HepG2 (cell line): ENCODE measurements around the gene EBF3. TPM values are rescaled to one million over a fixed set of nuclear protein-coding genes. Genes with fewer than 3 reads are reported as not detected.

ENCODE experiments used
- ATAC-seq: fragments of 200-7000 bp; cut with Tn5 transposase; 3 replicates; pipeline ENCODE4 v1.9.1; 2020; ENCODE audit warnings: mild to moderate bottlenecking, moderate library complexity
- BruUV-seq: library from RNA; stranded (reverse); fragments of 400-500 nt; replicated peaks from 2 replicates; lab custom pipeline; 2021; lab: Mats Ljungman, UMichigan
- CTCF ChIA-PET: fragments of 300-600 bp; formaldehyde crosslinking; extraction: SDS; loops from one replicate; lab custom pipeline; 2021; ENCODE audit warnings: low total read pairs, inconsistent platforms, low intra/inter-chr PET ratio; lab: Yijun Ruan, JAX
- POLR2A ChIA-PET: fragments of 350-600 bp; sonication (Branson Sonifier 250); formaldehyde crosslinking; loops from one replicate; lab custom pipeline; 2020; ENCODE audit warnings: antibody characterized with exemption, inconsistent platforms; lab: Yijun Ruan, JAX
- DNase-seq: peaks from one replicate; pipeline ENCODE4 v3.0.0-alpha.2; 2015; ENCODE audit warnings: low spot score
- FAIRE-seq: peaks from 3 replicates; lab custom pipeline; 2011; peaks lifted over from hg19 to GRCh38; lab: Jason Lieb, UNC
- H2AFZ ChIP-seq: one replicate; pipeline ENCODE4 v1.6.1; 2011; ENCODE audit warnings: low read length, inconsistent platforms
- H3K27ac ChIP-seq: fragments of 300-600 bp; 3 replicates; pipeline ENCODE4 v1.8.0; 2011; ENCODE audit warnings: mixed run types, mild to moderate bottlenecking, mixed read lengths, low read length, inconsistent platforms; ENCODE audit not compliant: insufficient read depth; ENCODE audit errors: extremely low read length
- H3K27me3 ChIP-seq, 2 experiments: fragments of 200-600 bp in 1 of 2; 2 replicates in 1 of 2; 3 replicates in 1 of 2; pipeline versions ENCODE4 v1.6.0 to v1.8.0; 2011; ENCODE audit warnings: low read length in 2 of 2, mild to moderate bottlenecking in 2 of 2, moderate library complexity in 2 of 2, inconsistent platforms in 1 of 2; ENCODE audit not compliant: insufficient read depth in 2 of 2, control insufficient read depth in 1 of 2
- H3K36me3 ChIP-seq, 2 experiments: fragments of 200-600 bp in 1 of 2; replicated peaks in 1 of 2; 2 replicates in 1 of 2; 3 replicates in 1 of 2; pipeline versions ENCODE4 v1.5.1 to v1.8.0; 2011; ENCODE audit warnings: low read length in 2 of 2, inconsistent platforms in 1 of 2; ENCODE audit not compliant: insufficient read depth in 2 of 2, control insufficient read depth in 1 of 2
- H3K4me1 ChIP-seq: 2 replicates; pipeline ENCODE4 v1.5.1; 2012; ENCODE audit warnings: low read length, inconsistent platforms; ENCODE audit not compliant: insufficient read depth
- H3K4me2 ChIP-seq: 2 replicates; pipeline ENCODE4 v1.6.0; 2011; ENCODE audit warnings: low read depth, low read length, inconsistent platforms
- H3K4me3 ChIP-seq, 3 experiments: fragments of 200-600 bp in 1 of 3; sonication (generic), shearing (Covaris generic) in 1 of 3; replicated peaks in 1 of 3; 2 replicates each; pipeline ENCODE4 v1.5.1; 2011 to 2016; ENCODE audit warnings: low read length in 3 of 3, inconsistent platforms in 2 of 3, low read depth in 2 of 3, mild to moderate bottlenecking in 2 of 3, control low read depth in 1 of 3, mixed read lengths in 1 of 3; ENCODE audit not compliant: insufficient read depth in 1 of 3
- H3K79me2 ChIP-seq: one replicate; pipeline ENCODE4 v1.6.1; 2011; ENCODE audit warnings: low read length, inconsistent platforms; ENCODE audit not compliant: insufficient read depth
- H3K9ac ChIP-seq: 2 replicates; pipeline ENCODE4 v1.6.0; 2011; ENCODE audit warnings: mild to moderate bottlenecking, low read depth, low read length, inconsistent platforms; ENCODE audit not compliant: insufficient read depth
- H3K9me3 ChIP-seq: 2 replicates; pipeline ENCODE4 v1.5.1; 2012; ENCODE audit warnings: mild to moderate bottlenecking, low read length
- H4K20me1 ChIP-seq: 2 replicates; pipeline ENCODE4 v1.6.0; 2011; ENCODE audit warnings: inconsistent platforms, mild to moderate bottlenecking, low read length, moderate library complexity; ENCODE audit not compliant: insufficient read depth
- ARID4A ChIP-seq: sonication (generic); formaldehyde crosslinking; IDR thresholded peaks from 2 replicates; pipeline ENCODE4 v1.5.0; 2020; ENCODE audit warnings: mild to moderate bottlenecking, missing genetic modification reagents, borderline replicate concordance
- CCDC6 ChIP-seq: sonication (generic); formaldehyde crosslinking; IDR thresholded peaks from 2 replicates; pipeline ENCODE4 v1.8.1; 2022; ENCODE audit warnings: mild to moderate bottlenecking, missing genetic modification reagents, moderate library complexity
- NCOR1 ChIP-seq: fragments of 200-600 bp; sonication (generic); IDR thresholded peaks from 2 replicates; pipeline ENCODE4 v1.7.0; 2017; ENCODE audit warnings: antibody characterized with exemption, low read length, borderline replicate concordance
- NFE2 ChIP-seq: sonication (generic); formaldehyde crosslinking; IDR thresholded peaks from 2 replicates; pipeline ENCODE4 v1.4.0; 2020; ENCODE audit warnings: missing genetic modification reagents
- NFE2L2 ChIP-seq: fragments of 150-350 bp; IDR thresholded peaks from 2 replicates; pipeline ENCODE4 v1.6.1; 2014; ENCODE audit warnings: low read length
- ONECUT2 ChIP-seq: sonication (generic); formaldehyde crosslinking; IDR thresholded peaks from 2 replicates; pipeline ENCODE4 v1.4.0; 2020; ENCODE audit warnings: missing genetic modification reagents
- RFX3 ChIP-seq: IDR thresholded peaks from 2 replicates; pipeline ENCODE4 v1.6.1; 2016; ENCODE audit warnings: missing biosample characterization, missing genetic modification reagents
- SP5 ChIP-seq: IDR thresholded peaks from 2 replicates; pipeline ENCODE4 v1.6.1; 2016; ENCODE audit warnings: low read depth, borderline replicate concordance
- SYNCRIP ChIP-seq: fragments of 200-400 bp; formaldehyde crosslinking; IDR thresholded peaks from 2 replicates; pipeline ENCODE4 v1.6.1; 2018; ENCODE audit warnings: mild to moderate bottlenecking, low read depth, low read length; ENCODE audit not compliant: insufficient read depth
- THAP9 ChIP-seq: sonication (generic); formaldehyde crosslinking; IDR thresholded peaks from 2 replicates; pipeline ENCODE4; 2020; ENCODE audit warnings: missing genetic modification reagents, mild to moderate bottlenecking, borderline replicate concordance
- ZBTB33 ChIP-seq: sonication (generic); formaldehyde crosslinking; IDR thresholded peaks from 2 replicates; pipeline ENCODE4 v1.4.0; 2020; ENCODE audit warnings: missing genetic modification reagents
- ZNF251 ChIP-seq: sonication (generic); formaldehyde crosslinking; IDR thresholded peaks from 2 replicates; pipeline ENCODE4 v1.9.0; 2021; ENCODE audit warnings: mild to moderate bottlenecking, missing genetic modification reagents
- ZNF337 ChIP-seq: sonication (generic); formaldehyde crosslinking; IDR thresholded peaks from 2 replicates; pipeline ENCODE4 v1.5.1; 2020; ENCODE audit warnings: missing genetic modification reagents, low read depth, mild to moderate bottlenecking, borderline replicate concordance
- ZNF652 ChIP-seq: IDR thresholded peaks from 2 replicates; pipeline ENCODE4 v1.6.1; 2016; ENCODE audit warnings: low read depth, borderline replicate concordance
- WGBS: methylation state at CpG from one replicate; pipeline ENCODE4 v1.1.6; 2017; ENCODE audit warnings: low lambda C conversion rate; 5-methylcytosine and 5-hydroxymethylcytosine counted together
- in situ Hi-C: cut with HindIII; loops from 2 replicates; pipeline ENCODE4 v1.10.0; 2017; ENCODE audit warnings: low pct_unique_long_range_greater_than_20kb; ENCODE audit not compliant: extremely low pct_ligation_motif_present
- intact Hi-C: fragments of 100-400 bp; cut with micrococcal nuclease; formaldehyde crosslinking; loops from one replicate; pipeline ENCODE4 v1.10.0; 2022; ENCODE audit not compliant: unreplicated experiment
- polyA plus RNA-seq, 8 experiments: library from polyadenylated mRNA; depleted of rRNA in 3 of 8; stranded (reverse) in 7 of 8; unstranded in 1 of 8; fragments of >200 nt; fragmentation: Illumina TruSeq in 4 of 8; extraction: Trizol in 4 of 8; gene quantifications; 2 replicates each; pipeline versions ENCODE4 v1.2.1 to v1.2.3, GENCODE V29; 2011 to 2016; ENCODE audit warnings: low read depth in 4 of 8, missing spikeins in 1 of 8, mixed read lengths in 1 of 8; ENCODE audit not compliant: insufficient read depth in 1 of 8
- total RNA-seq, 5 experiments: library from RNA; depleted of rRNA; stranded (reverse); fragments of >200 nt; fragmentation: Illumina TruSeq; extraction: Trizol; gene quantifications; 2 replicates each; pipeline ENCODE4 v1.2.3, GENCODE V29; 2016; ENCODE audit warnings: low read depth in 1 of 5

Gene EBF3
- total and polyA plus RNA-seq, 2 of the 13 experiments (the other 11 are each of a cell fraction or from before 2014, with no cell fraction given), result not detected

- no peak for ATAC-seq
- H3K4me2 ChIP-seq, result no peak overlapping the region
- BruUV-seq, result no TSS peak
- POLR2A ChIA-PET, result no interaction called here
- DNase-seq, result no peak
- CTCF ChIA-PET, result no interaction called here
- no peak overlapping the region for H3K4me3 ChIP-seq
- H3K4me1 ChIP-seq, result no peaks in the 10 kb centered on the region
- in situ Hi-C loops, result no loop called here
- TF ChIP-seq ZBTB33 (CRISPR knock-in tag), result no peak
- no peak for TF ChIP-seq SYNCRIP
- no peak for TF ChIP-seq NCOR1
- no peak for TF ChIP-seq THAP9 (CRISPR knock-in tag)
- TF ChIP-seq ONECUT2 (CRISPR knock-in tag), result no peak
- no peak for TF ChIP-seq NFE2 (CRISPR knock-in tag)
- TF ChIP-seq NFE2L2, result no peak
- no peak for TF ChIP-seq SP5 (CRISPR knock-in tag)
- no peak for TF ChIP-seq ZNF337 (CRISPR knock-in tag)
- TF ChIP-seq ZNF251, result no peak
- no peak for TF ChIP-seq CCDC6 (CRISPR knock-in tag)
- TF ChIP-seq ARID4A (CRISPR knock-in tag), result no peak
- no peak for TF ChIP-seq RFX3 (CRISPR knock-in tag)
- TF ChIP-seq ZNF652 (CRISPR knock-in tag), result no peak
- 83% methylated on average over 12 of the region's 12 CpGs for WGBS
- no peaks in the 10 kb centered on the region for H3K27me3 ChIP-seq
- H4K20me1 ChIP-seq, result no peaks in the 10 kb centered on the region
- no peaks in the 10 kb centered on the region for H3K79me2 ChIP-seq
- H2AFZ ChIP-seq, result no peak overlapping the region
- no peaks in the 10 kb centered on the region for H3K36me3 ChIP-seq
- H3K27ac ChIP-seq, result no peak overlapping the region
- no peak overlapping the region for H3K9ac ChIP-seq
- intact Hi-C loops, result no loop called here
- FAIRE-seq, result no peak
- no peaks in the 10 kb centered on the region for H3K9me3 ChIP-seq
Observed at GRCh38 chr10:129833468-129833950, 130.6 kb downstream of the EBF3 start.
